ENCODE results near the gene RAP1A.

DNA sequence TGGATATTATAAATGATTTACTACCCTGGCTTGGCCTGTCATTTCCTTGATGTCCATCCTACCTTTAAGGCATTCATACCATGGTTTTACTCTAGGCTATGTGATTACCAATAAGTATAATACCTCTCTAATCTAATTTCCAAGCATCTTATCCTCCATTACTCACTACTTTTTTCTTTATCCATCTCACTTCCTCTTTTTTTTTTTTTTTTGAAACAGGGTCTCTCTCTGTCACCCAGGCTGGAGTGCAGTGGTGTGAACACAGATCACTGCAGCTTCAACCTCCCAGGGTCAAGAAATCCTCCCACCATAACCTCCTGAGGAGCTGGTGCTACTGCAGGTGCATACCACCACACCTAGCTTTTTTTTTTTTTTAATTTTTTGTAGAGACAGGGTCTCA lies 79.7 kb downstream of the RAP1A start:
- TF ChIP-seq, protein P1, sequence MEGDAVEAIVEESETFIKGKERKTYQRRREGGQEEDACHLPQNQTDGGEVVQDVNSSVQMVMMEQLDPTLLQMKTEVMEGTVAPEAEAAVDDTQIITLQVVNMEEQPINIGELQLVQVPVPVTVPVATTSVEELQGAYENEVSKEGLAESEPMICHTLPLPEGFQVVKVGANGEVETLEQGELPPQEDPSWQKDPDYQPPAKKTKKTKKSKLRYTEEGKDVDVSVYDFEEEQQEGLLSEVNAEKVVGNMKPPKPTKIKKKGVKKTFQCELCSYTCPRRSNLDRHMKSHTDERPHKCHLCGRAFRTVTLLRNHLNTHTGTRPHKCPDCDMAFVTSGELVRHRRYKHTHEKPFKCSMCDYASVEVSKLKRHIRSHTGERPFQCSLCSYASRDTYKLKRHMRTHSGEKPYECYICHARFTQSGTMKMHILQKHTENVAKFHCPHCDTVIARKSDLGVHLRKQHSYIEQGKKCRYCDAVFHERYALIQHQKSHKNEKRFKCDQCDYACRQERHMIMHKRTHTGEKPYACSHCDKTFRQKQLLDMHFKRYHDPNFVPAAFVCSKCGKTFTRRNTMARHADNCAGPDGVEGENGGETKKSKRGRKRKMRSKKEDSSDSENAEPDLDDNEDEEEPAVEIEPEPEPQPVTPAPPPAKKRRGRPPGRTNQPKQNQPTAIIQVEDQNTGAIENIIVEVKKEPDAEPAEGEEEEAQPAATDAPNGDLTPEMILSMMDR (IDR thresholded peaks at IDR 0.05; ENCODE audit: low read depth, low read length, poor library complexity, severe bottlenecking): no peak
- TF ChIP-seq EZH2phosphoT487 (IDR thresholded peaks at IDR 0.05; ENCODE audit: borderline replicate concordance, low read length): no peak

Measured in DOHH2 (cell line).